ENCODE data around the gene NOXO1.

- TF ChIP-seq, protein P1, sequence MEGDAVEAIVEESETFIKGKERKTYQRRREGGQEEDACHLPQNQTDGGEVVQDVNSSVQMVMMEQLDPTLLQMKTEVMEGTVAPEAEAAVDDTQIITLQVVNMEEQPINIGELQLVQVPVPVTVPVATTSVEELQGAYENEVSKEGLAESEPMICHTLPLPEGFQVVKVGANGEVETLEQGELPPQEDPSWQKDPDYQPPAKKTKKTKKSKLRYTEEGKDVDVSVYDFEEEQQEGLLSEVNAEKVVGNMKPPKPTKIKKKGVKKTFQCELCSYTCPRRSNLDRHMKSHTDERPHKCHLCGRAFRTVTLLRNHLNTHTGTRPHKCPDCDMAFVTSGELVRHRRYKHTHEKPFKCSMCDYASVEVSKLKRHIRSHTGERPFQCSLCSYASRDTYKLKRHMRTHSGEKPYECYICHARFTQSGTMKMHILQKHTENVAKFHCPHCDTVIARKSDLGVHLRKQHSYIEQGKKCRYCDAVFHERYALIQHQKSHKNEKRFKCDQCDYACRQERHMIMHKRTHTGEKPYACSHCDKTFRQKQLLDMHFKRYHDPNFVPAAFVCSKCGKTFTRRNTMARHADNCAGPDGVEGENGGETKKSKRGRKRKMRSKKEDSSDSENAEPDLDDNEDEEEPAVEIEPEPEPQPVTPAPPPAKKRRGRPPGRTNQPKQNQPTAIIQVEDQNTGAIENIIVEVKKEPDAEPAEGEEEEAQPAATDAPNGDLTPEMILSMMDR (conservative IDR thresholded peaks at IDR 0.05; ENCODE audit: low read depth, low read length) = no peak
- no peak for TF ChIP-seq EZH2 (IDR thresholded peaks at IDR 0.05; ENCODE audit: borderline replicate concordance, low read depth, low read length, poor library complexity, severe bottlenecking)
Measured at GRCh38 chr16:1997494-1998359, 16.5 kb upstream of the NOXO1 start.

Data from A673 (cell line).